Measurements from ENCODE around the gene POFUT1. TPM values are rescaled to one million over a fixed set of nuclear protein-coding genes. Genes with fewer than 3 reads are reported as not detected.

POFUT1 gene
- total and polyA plus RNA-seq, 11 donors: 12.0 to 48.5 (median 27.3) TPM

- Histone ChIP-seq H3K27ac (peak overlapping the region; percentile 67 to 99 (median 93)), H3K4me1 (peaks cover 10 to 78% (median 60%) of the 10 kb centered on the region in 12 donors), H3K27me3 (no peaks in the 10 kb centered on the region), H3K9me3 (no peaks in the 10 kb centered on the region), H3K4me3 (peak overlapping the region in 7 of 12 donors; percentile 87 to 99 (median 97)), H3K36me3 (peaks cover 0 to 38% (median 25%) of the 10 kb centered on the region in 9 donors)
- intact Hi-C loops (cut with DNase I): loop anchor here in 6 of 10 donors (5.0 to 10.0 kb wide), 4 partner anchors 97 to 278 kb away; partner anchors contain the start of genes TM9SF4 (in 3 of the 6) and ASXL1 (in 2 of the 6)
- 30 to 39% (median 36%) methylated on average over 4 of the region's 4 CpGs for WGBS, 4 donors
- TF ChIP-seq CTCF (IDR thresholded peaks at IDR 0.05) (no peak), POLR2A (IDR thresholded peaks at IDR 0.05) (no peak)
- DNase-seq (peak in 1 of 5 donors; percentile 48), ATAC-seq (peak in 2 of 4 donors; percentile 11 to 29)
Observed at GRCh38 chr20:32204205-32205109, 3.2 kb upstream of the POFUT1 start.

GRCh38 chr20:32205110-32205842 is 2.4 kb upstream of the POFUT1 start:
- no peak for TF ChIP-seq CTCF (IDR thresholded peaks at IDR 0.05)
- TF ChIP-seq POLR2A (IDR thresholded peaks at IDR 0.05): no peak
- 45 to 49% (median 46%) methylated on average over 5 of the region's 5 CpGs for WGBS, 4 donors

GRCh38 chr20:32205843-32206759 is 1.6 kb upstream of the POFUT1 start:
- peaks cover 10 to 74% (median 62%) of the 10 kb centered on the region in 12 donors for H3K4me1 ChIP-seq
- 25 to 40% (median 32%) methylated on average over 8 of the region's 8 CpGs for WGBS, 4 donors
- peak overlapping the region in 11 of 12 donors; percentile 70 to 99 (median 97) for H3K4me3 ChIP-seq
- peaks cover 0 to 37% (median 18%) of the 10 kb centered on the region in 9 donors for H3K36me3 ChIP-seq
- TF ChIP-seq CTCF (IDR thresholded peaks at IDR 0.05) (no peak), POLR2A (IDR thresholded peaks at IDR 0.05) (no peak)
- H3K27ac ChIP-seq: peak overlapping the region; percentile 67 to 99 (median 93)
- ATAC-seq (peak in 1 of 4 donors; percentile 1), DNase-seq (no peak)
- no peaks in the 10 kb centered on the region for H3K27me3 ChIP-seq
- H3K9me3 ChIP-seq: no peaks in the 10 kb centered on the region
- intact Hi-C loops (cut with DNase I): loop anchor here in 5 of 10 donors (2.0 to 10.0 kb wide), 4 partner anchors 95 to 276 kb away; partner anchors contain the start of genes TM9SF4 (in 3 of the 5) and ASXL1 (in 1 of the 5)

More at GRCh38 chr20:32205110-32205842, 2.4 kb upstream of the POFUT1 start:
- H3K27ac ChIP-seq: peak overlapping the region; percentile 67 to 99 (median 93)
- no peaks in the 10 kb centered on the region for H3K27me3 ChIP-seq
- H3K4me3 ChIP-seq: peak overlapping the region in 9 of 12 donors; percentile 87 to 99 (median 97)
- ATAC-seq: peak in 2 of 4 donors; percentile 29 to 58
- H3K36me3 ChIP-seq: peaks cover 0 to 37% (median 20%) of the 10 kb centered on the region in 9 donors
- no peaks in the 10 kb centered on the region for H3K9me3 ChIP-seq
- peaks cover 10 to 76% (median 62%) of the 10 kb centered on the region in 12 donors for H3K4me1 ChIP-seq
- intact Hi-C loops (cut with DNase I): loop anchor here in 5 of 10 donors (5.0 to 10.0 kb wide), 3 partner anchors 98 to 277 kb away; partner anchors contain the start of genes TM9SF4 (in 3 of the 5) and ASXL1 (in 1 of the 5)
- no peak for DNase-seq

All from heart left ventricle (tissue), 16 donors.